Measurements from ENCODE around the gene LHX8.
"Not testable (repeated sequence)": the region's sequence is repeated elsewhere in the genome, so short reads cannot be mapped to it uniquely, and the experiment has no call there.

The LHX8 gene

GRCh38 chr1:75133750-75134646, at the start of gene LHX8:
TSS of gene LHX8 (plus strand) at chr1:75134388. CDS start at chr1:75136615, 2,227 bp downstream.
- DNase-seq (ENCODE audit: low read depth) = no peak

GRCh38 chr1:75085931-75086330, 48.3 kb upstream of the LHX8 start:
- DNase-seq (ENCODE audit: low read depth) = no peak

DNA sequence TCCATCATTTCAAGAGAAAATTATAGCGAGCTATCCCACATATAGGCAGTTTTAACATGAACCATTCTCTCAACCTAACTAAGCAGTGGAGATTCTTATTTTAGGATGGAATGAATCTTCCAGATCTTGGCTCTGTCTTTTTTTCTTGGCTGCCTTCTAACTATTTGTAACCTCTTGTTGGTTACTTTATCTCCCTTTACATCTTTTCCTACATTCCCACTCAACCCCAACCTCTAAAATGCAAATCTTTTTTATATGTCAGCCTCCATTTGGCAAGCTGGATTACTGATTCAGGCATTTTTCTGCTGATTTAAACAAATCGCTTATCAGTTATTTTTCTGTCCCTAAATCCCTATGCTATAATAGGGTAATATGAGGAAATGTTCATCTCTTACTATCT, 46.9 kb upstream of the LHX8 start:
- no peak for DNase-seq (ENCODE audit: low read depth)

GRCh38 chr1:75092141-75092540, 42.0 kb upstream of the LHX8 start:
- no peak for DNase-seq (ENCODE audit: low read depth)

DNA sequence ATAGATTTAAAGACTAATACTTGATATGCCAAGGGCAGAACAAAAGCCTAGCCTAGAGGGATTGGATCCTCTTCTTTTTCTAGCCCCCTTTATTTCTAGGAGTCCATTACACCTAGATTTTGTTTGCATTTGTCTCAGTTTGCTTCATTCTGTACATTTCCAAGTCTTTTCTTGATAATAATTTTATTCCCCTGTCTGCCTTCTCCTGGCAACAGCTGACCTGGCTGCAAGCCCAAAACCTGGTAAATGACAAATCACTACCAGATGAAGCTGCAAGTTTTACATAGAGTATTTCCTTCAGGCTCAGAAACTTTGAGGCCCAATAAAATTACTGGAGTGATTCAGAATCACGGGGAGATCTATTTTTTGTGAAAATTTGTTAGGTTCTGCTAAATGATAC, 36.5 kb upstream of the LHX8 start:
- no peak for DNase-seq (ENCODE audit: low read depth)

- DNase-seq (ENCODE audit: low read depth) = no peak
Observed at GRCh38 chr1:75099581-75099980, 34.6 kb upstream of the LHX8 start.

DNA sequence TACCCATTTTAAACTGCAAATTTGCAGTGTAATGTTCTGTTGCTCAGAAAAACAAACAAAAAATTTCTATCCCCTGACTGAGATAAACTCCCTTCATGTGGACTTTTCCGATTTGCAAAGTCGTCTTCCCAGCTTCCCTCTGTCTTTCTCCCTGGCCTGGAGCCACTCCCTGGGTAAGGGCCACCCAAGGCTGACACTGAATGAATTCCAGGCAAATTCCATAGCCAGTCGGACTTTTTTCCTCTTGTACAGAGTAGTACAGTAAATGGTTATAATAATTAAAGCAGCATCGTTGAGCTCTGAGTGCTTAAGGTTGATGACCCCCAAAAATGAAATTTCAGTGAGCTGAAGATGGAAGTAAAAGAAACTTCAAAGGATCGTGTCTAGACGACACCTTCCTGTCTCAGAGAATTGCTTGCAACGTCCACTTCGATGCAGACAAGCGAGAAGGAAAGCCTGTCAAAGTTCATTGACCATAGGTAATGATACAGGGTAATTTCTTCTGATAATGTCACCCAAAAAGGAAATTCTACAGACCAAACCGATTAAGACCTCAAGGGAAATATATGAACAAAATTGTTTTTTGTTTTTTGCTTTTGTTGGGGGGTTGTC, 33.6 kb upstream of the LHX8 start:
- no peak for DNase-seq (ENCODE audit: low read depth)

- not testable (repeated sequence) for DNase-seq (ENCODE audit: low read depth)
Observed at GRCh38 chr1:75112362-75112951, 21.7 kb upstream of the LHX8 start.

DNA sequence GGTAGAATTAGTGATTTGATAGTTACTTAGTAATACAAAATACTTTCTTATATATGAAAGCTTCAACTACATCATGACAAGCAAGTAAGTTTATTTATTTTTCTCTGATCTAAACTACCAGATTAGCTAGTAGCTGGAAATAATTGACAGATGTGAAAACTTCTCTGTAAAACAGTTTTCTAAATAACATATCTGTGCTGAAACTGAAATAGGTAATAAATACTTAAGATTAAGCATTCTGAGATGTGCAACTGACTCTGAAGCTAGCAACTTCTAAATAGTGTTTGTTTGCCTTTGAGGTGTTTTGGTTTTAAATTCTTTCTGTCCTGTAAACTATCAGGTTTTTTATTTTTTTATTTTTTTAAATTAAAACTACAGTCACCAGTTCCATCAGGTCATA, 18.5 kb upstream of the LHX8 start:
- DNase-seq (ENCODE audit: low read depth) = no peak

- DNase-seq (ENCODE audit: low read depth) = no peak
Observed at GRCh38 chr1:75123756-75124155, 10.4 kb upstream of the LHX8 start.

DNA sequence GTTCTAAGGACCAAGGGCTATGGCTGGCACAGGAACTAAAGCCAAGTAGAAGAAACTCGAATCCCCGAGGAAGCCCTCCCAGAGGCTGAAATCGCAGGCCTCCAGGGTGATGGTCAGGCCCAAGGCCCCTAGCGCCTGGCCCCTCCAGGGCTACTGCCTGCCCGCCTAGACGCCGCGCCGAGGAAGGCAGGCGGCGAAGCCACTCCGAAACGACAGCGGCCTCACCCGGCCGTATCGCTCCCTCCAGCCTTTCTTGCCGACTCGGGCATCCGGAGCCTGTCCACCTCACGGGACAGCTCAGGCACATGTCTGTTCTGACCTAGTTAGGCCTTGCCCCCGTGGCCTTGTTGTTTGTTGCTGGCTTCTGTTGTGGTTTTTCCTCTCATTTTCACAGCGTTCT, 9.7 kb upstream of the LHX8 start:
- DNase-seq (ENCODE audit: low read depth) = no peak

DNA sequence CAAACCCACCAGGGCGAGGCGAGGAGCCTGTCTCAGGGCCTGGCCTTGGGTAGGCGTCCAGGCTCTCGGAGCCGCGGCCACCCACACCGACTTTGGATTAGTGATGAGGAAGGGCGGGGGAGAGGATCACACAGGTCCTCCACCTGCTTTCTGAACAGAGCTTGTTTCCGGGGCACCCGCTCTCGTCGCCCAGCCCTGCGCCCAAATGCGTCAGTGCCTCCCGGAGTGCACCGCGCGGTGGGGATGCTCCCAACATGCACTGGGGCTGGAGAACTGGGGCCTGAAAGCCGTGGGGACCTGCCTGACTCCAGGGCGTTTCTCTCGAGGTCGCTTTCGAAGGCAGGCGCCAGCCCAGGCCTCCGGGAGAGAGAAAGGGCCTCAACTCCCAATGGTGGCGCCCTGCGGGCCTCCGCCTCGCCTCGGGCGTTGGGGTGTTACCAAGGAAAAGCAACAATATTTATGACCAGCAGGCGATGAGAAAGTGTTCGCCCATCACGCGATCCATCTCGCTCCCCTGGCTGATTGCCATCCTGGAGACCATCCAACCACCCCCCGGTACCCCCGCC, 8.9 kb upstream of the LHX8 start:
- no peak for DNase-seq (ENCODE audit: low read depth)

DNA sequence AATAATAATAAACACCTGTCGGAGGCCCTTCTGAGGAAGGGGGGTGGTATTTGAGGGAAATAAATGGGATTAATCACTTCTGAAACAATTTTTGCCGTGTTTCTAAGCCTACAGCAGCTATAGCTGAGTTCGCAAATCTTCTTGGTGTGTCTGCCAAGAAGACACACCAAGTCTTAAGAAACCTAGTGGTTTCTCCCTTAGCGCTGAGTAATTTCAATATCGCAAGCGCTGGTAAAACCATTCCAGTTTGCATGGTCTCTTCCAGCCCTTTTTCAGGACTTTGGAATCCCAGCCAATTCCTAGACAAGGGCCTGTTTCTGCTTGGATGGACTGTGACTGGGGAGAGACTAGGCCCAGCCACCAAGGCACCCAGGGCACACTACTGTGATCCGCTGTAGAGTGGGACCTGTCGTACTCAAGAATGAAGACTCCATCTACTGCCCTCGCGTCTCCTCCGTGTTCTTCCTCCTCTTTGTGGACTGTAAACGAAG, 7.5 kb upstream of the LHX8 start:
- no peak for DNase-seq (ENCODE audit: low read depth)

- no peak for DNase-seq (ENCODE audit: low read depth)
Observed at GRCh38 chr1:75127916-75128717, 6.1 kb upstream of the LHX8 start.

GRCh38 chr1:75129660-75129982, 4.6 kb upstream of the LHX8 start:
- no peak for DNase-seq (ENCODE audit: low read depth)

DNA sequence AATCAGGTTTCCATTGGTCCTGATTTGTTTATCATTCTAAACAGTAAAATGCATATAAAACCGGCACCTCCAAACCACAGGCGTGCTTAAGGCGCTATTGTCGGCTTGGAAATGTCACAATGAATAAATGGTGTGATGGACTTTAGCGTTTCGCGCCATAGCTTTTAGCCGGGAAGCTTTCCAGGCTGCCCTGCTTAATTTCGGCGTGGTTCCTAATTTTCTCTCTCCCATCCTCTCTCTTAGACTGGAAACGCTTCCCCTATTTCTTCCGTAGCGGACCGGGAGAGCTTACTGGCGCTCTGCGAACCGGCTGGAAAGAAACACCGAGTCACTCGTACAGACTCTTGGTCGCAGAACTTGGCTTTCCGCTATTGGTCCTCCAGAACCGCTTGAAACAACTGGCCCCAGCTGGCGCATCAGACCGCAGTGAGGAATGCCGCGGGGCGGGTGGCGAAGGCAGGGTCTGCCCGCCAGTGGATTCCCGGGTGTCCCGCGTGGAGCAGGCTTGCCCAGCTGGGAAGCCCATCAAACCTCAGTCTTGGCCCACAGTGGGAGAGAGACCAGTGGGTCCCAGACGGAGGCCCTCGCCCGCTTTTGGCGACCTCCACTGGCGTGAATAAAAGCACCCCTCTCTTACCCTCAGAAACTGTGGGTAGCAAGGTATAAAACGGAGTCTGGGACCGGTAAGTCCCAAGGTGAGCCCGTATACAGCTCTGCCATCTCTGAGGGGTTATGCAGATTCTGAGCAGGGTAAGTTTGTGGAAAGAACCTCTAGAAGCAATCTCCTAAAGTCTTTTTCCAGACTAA, 4.0 kb upstream of the LHX8 start:
- DNase-seq (ENCODE audit: low read depth) = no peak

- DNase-seq (ENCODE audit: low read depth) = no peak
Observed at GRCh38 chr1:75130865-75131564, 3.2 kb upstream of the LHX8 start.

DNA sequence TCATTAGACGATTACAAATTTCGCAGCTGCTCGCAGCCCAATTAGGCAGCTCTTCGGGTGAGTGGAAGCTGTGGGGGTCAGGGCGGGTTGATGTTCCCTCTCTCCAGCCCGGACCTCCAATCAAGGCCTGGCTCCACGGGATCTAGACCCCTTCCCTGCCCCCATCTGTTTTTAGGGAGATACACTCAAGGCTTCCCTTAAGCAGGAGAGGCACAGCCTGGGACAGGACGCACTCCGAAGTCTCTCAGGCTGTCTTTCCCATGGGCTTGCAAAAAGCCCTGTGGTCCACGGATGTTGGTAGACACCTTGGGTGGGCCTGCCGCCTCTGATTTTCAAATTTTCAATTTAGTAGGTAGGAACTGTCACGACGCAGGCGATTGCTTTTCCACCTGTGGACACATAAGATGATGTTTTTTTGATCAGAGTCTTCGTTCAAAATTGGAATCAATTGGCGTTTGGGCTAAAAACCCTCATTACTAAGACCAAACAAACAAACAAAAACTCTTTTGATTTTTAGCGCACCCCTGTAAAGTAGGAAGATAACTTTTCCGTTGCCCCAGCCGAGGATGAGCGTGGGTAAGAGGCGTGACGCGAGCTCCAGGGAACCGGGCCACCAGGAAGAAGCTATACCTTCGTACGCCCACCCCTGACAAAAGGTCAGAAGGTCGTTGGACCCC, 2.5 kb upstream of the LHX8 start:
- no peak for DNase-seq (ENCODE audit: low read depth)

DNA sequence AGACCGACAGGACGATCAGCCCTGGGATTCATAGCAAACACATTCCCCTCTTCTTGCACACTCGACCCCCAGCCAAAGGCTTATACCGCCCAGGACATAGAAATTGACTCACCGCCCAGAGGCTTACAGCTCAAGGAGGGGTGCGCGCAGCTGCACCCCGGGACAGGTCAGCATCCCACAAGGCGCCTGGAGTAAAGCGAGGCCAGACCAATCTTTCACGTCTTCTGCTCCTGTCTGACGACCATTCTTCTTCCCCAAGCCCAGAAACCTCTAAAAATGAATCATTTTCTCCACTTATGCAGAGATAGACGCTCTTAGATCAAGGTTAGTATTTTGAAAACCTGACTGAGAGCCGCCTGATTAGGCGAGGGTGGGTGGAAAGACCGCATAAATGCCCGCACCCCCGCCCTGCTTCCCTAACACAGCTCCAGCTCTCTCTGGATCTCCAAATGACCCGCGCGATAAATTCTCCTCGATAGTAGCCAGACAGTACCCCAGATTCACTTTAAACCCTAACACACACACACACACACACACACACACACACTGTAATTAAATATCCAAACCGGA, 1.9 kb upstream of the LHX8 start:
- no peak for DNase-seq (ENCODE audit: low read depth)

Measured in stimulated activated CD8-positive, alpha-beta memory T cell treated with anti-CD3 and anti-CD28 coated beads, Interleukin-15, amount 100 ng/mL, for 24 hours (primary cell).